Right lobe of liver (tissue), 4 donors: Measurements from ENCODE around the gene SRMS.

ENCODE experiments used
- CTCF ChIP-seq, 4 donors: fragments of 200-600 bp in 3 of 4; fragments of 450-650 bp in 1 of 4; IDR thresholded peaks; one replicate each; pipeline versions ENCODE4 v1.5.1 to v1.8.0; 2016 to 2022; ENCODE audit warnings: antibody characterized with exemption in 4 of 4, mild to moderate bottlenecking in 2 of 4
- POLR2A ChIP-seq: fragments of 450-650 bp; IDR thresholded peaks from one replicate; pipeline ENCODE4 v1.6.1; 2017; ENCODE audit warnings: antibody characterized with exemption, mild to moderate bottlenecking
- donor health status: DM: no; HTN: no; CAD: no.
- donor health status: DM: no; HTN: no; CAD: no.
- donor health status: DM: no; HTN: yes; CAD: no.

- TF ChIP-seq CTCF (IDR thresholded peaks at IDR 0.05): no peak
- TF ChIP-seq POLR2A: no peak
Observed at GRCh38 chr20:63531686-63532448, 15.7 kb downstream of the SRMS start.
